GM21515 (cell line): ENCODE data around the gene IQGAP2.

Source experiments
- ATAC-seq: cut with Tn5 transposase; IDR thresholded peaks from one replicate; pipeline ENCODE4 v1.9.1; 2021; ENCODE audit not compliant: unreplicated experiment

The IQGAP2 gene

GRCh38 chr5:76681287-76681686, 278.2 kb downstream of the IQGAP2 start:
- ATAC-seq, result no peak

DNA sequence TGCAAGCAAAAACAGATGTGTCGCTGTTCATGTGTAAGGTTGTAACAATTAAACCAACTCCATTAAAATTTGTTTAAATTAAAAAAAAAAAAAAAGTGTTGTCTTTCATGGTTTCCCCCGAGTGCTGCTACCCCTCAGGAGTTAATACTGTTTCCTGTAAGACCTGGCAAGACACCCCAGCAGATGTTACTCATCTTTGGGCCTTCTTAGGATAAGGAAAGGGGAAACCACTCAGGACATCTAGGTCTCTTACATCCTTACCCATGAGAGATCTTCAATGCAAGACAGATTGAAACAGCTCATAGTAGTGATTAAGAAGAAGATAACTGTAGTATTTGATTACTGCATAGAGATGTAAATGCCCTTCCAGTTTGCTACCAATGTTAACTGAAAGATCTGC, 279.3 kb downstream of the IQGAP2 start:
- no peak for ATAC-seq

DNA sequence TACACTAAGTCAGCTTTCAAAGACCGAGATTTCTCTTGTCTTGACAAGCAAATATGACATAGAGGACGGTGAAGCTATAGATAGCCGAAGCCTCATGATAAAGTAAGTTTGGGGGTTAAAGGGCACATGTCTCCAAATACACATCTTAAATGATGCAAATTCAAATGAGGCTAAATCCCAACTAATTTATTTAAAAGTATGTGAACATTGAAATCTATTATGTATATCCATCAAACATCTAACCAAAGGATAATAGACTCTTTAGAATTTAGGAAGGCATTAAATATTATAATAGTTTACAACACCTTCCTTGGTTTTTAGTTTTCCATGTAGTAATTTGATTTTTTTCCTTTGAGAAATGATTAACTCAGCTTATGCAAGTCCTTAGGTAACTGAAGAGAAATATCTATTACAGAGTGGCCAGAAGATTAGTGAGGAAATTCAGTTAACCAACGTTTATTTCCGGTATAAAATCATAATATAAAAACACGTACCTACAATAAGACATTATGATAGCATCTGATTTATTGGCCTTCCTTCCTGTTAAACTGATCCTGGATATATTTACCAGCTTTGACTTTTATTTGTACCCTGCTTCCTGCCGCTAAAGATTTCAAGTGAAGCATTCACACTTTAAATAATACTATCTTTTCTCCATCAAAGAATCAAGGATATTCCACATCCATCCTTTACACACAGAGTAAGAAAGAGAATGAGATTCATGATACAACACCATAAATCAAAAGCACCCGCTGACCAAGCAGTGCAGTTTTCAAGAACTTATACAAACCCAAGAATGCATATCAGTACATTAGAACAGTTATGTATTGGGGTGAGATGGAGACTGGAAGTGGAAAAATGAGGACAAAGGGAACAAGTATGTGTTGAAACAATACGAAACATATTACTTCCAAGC, 281.0 kb downstream of the IQGAP2 start:
- no peak for ATAC-seq

GRCh38 chr5:76684756-76685519, 281.9 kb downstream of the IQGAP2 start:
- no peak for ATAC-seq

- no peak for ATAC-seq
Observed at GRCh38 chr5:76685704-76686103, 282.6 kb downstream of the IQGAP2 start.

DNA sequence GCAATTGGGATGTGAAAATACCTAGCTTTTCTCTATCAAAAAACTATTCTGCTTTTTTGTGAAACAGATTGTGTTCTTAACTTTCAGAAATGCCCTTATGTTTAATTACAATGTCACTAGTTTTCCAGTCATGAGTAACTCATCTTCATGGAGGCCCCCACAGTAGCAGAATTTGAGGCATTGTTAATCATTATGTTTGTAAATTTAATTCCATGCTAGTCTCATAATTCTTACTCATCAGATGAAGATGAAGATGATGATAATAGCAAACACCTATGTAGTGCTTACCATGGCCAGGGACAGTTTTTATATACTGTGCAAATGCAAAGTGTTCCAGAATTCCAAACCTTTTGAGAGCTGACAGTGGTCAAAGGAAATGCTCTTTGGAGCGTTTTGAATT, 285.1 kb downstream of the IQGAP2 start:
- no peak for ATAC-seq

DNA sequence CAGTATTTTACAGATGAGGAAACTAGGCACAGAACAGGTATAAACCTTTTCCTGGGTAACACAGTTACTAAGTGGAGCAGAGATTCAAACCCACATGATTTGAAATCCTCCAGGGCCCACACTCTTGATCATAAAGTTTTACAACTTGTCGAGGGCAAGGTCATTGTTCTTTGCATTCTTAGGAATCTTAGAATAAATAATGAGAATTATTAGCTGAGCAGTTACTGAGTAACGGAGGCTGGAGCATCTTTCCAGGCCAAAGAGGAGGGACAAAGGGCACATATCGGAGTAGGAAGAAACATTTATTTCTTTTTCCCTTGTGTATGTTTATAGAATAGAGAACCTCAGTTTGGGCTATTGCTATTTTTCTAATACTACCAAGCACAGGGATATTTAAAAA, 285.8 kb downstream of the IQGAP2 start:
- no peak for ATAC-seq

DNA sequence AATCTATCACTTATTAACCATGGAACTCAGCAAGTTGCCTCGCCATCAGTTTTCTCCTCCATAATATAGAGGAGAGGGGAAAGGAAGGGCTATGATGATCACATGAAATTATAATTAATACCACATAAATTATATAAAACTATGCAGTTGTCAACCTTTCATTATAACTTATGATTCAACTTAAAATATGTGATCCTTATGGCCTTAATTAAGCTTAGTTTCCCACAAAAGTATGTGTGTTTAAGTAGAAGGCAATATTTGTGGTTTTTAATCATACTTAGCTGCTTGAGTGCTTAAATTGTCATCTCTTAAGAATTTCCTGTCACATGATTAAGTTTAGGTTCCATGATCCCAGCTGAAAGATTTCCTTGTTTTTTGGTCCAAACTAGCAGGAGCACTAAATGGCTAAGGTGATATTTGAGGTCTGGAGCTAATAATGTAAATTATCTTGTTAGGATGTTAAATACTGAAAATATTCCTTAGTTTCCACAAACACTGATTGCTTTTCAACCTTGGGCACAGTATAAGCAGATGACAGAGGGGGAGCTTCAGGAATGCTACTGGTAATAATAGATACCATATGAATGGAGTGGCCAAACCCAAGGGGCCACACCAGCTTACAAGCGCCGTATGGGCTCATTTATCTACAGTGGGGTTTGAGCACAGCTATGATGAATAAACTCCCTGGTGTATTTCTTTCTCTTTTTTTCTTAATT, 286.4 kb downstream of the IQGAP2 start:
- ATAC-seq, result no peak

DNA sequence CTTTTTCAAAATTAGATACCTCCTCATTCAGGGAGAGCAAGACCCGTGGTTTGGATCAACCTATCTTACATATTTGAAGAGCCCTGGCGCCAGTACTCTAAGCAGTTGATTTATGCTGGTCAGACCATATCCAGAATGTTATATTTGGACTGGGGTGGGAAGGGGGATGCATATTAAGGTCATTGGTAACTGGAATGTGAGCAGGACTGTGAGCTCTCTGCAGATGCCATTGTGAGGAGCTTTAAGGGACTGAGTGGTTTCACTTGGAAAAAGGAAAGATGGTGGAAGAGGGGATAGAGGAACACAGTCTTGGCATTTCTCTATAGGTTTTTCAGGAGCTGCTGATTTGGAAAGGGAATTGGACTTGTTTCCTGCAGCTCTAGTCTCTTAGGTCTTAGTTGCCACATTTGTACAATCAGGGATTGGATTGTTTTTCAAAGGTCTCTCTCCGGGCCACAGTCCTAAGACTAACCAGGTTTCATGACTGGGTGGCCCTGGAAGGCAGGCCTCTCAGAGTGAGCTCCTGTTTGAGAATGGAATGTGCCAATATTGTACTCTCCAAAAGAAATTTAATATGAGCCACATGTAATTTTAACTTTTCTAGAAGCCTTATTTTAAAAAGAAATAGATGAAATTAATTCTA, 287.1 kb downstream of the IQGAP2 start:
- no peak for ATAC-seq

DNA sequence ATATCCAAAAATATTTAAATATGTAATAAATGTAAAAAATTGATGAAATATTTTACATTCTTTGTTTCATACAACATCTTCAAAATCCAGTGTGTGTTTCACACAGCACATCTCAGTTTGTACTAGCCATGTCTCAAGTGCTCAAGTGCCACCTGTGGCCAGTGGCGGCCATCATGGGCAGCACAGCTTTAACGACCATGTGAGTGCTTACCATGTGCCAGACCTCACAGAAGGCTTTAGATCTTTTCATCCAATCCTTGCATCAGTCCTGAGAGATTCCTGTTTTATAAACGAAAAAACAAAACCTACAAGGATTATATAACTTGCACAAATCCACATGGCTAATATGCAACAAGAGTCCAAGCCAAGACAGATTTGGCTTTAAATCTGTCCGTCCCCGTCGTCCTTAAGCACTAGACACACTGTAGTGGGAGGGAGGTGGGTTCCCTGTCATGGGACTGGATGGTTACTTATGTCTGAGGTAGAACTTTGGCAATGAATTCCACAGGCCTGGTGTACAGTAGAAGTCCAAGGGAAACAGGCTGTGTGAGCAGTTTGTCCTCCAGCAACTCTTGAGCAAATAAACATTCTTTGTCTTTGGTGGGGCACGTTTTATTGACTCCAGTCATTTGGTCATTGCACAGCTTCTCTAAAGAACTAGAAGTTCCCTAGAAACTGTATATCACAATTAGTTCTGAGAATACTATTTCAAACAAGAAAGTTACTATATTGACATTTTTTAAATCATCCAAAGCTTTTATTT, 287.8 kb downstream of the IQGAP2 start:
- ATAC-seq, result no peak

GRCh38 chr5:76691467-76692273, 288.6 kb downstream of the IQGAP2 start:
- no peak for ATAC-seq

- ATAC-seq, result no peak
Observed at GRCh38 chr5:76692274-76692540, 289.1 kb downstream of the IQGAP2 start.

GRCh38 chr5:76692651-76693050, 289.6 kb downstream of the IQGAP2 start:
- no peak for ATAC-seq

- ATAC-seq, result no peak
Observed at GRCh38 chr5:76693141-76693540, 290.1 kb downstream of the IQGAP2 start.

- ATAC-seq, result no peak
Observed at GRCh38 chr5:76694317-76694716, 291.2 kb downstream of the IQGAP2 start.

GRCh38 chr5:76695346-76695745, 292.3 kb downstream of the IQGAP2 start:
- no peak for ATAC-seq

- no peak for ATAC-seq
Observed at GRCh38 chr5:76696251-76696650, 293.2 kb downstream of the IQGAP2 start.

DNA sequence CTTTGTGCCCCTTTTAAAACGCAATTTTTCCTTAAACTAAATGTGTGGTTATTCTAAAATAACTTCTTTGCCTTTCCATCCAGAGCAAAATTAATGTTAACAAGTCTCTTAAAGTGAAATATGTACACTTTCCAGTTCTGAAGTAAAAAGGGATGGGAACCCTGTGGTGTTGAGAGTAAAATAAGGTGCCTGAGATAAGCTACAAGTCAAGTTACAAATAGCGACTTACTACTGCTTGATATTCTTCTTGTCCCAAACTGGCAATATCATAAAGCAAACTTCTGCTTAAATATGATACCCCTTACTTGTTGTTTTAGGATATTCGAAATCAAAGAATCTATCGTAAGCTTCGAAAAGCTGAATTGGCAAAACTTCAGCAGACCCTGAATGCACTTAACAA, 294.6 kb downstream of the IQGAP2 start:
- no peak for ATAC-seq

- ATAC-seq, result no peak
Observed at GRCh38 chr5:76700571-76700970, 297.5 kb downstream of the IQGAP2 start.

DNA sequence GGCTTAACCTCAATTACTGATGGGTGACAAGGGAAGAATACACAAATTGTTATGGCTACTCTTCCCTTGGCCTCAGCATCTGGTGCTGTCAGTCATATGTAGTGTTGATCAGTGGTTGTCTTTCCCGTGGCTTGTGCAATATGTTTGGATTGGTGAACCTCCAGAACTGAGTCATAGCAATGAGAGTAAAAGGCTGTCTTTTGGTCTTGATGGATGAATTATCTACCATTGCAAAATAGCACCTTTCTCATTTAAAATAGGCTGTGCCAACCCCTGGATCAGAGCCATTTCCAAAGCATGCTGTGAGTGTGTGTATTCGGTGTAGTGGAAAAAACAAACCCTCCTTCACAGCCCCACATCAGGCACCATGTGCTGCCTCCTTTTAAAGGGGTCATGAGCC, 298.2 kb downstream of the IQGAP2 start:
- ATAC-seq, result no peak
